Measurements from ENCODE around the gene CEP162.
"Not testable (repeated sequence)": the region's sequence is repeated elsewhere in the genome, so short reads cannot be mapped to it uniquely, and the experiment has no call there.

Gene CEP162

GRCh38 chr6:84227434-84228197 is at the start of gene CEP162:
TSS of gene CEP162 (minus strand) at chr6:84227643. CDS start at chr6:84226393, 1,250 bp downstream.
- DNase-seq = peak; percentile 88

GRCh38 chr6:84274856-84275255 is 47.4 kb upstream of the CEP162 start:
- DNase-seq = no peak

- no peak for DNase-seq
Observed at GRCh38 chr6:84273048-84273809, 45.8 kb upstream of the CEP162 start.

GRCh38 chr6:84272298-84272697 is 44.9 kb upstream of the CEP162 start:
- no peak for DNase-seq

GRCh38 chr6:84271061-84271716 is 43.7 kb upstream of the CEP162 start:
- DNase-seq = no peak

GRCh38 chr6:84269947-84270733 is 42.7 kb upstream of the CEP162 start:
- no peak for DNase-seq

GRCh38 chr6:84268781-84269180 is 41.3 kb upstream of the CEP162 start:
- no peak for DNase-seq

GRCh38 chr6:84263557-84263956 is 36.1 kb upstream of the CEP162 start:
- DNase-seq = no peak

GRCh38 chr6:84260926-84261325 is 33.5 kb upstream of the CEP162 start:
- no peak for DNase-seq

GRCh38 chr6:84260196-84260595 is 32.8 kb upstream of the CEP162 start:
- no peak for DNase-seq

GRCh38 chr6:84258866-84259265 is 31.4 kb upstream of the CEP162 start:
- DNase-seq = no peak

- no peak for DNase-seq
Observed at GRCh38 chr6:84258268-84258667, 30.8 kb upstream of the CEP162 start.

GRCh38 chr6:84255641-84256040 is 28.2 kb upstream of the CEP162 start:
- no peak for DNase-seq

GRCh38 chr6:84253380-84253779 is 25.9 kb upstream of the CEP162 start:
- no peak for DNase-seq

GRCh38 chr6:84251891-84252539 is 24.6 kb upstream of the CEP162 start:
- DNase-seq = no peak

GRCh38 chr6:84249724-84250123 is 22.3 kb upstream of the CEP162 start:
- DNase-seq = peak; percentile 6

GRCh38 chr6:84244416-84245081 is 17.1 kb upstream of the CEP162 start:
- DNase-seq = not testable (repeated sequence)

- no peak for DNase-seq
Observed at GRCh38 chr6:84243240-84243639, 15.8 kb upstream of the CEP162 start.

- DNase-seq = no peak
Observed at GRCh38 chr6:84242265-84242664, 14.8 kb upstream of the CEP162 start.

- no peak for DNase-seq
Observed at GRCh38 chr6:84228198-84228543, 728 bp upstream of the CEP162 start.

- DNase-seq = no peak
Observed at GRCh38 chr6:84227044-84227433, 404 bp downstream of the CEP162 start.

GRCh38 chr6:84224251-84224650 is 3.2 kb downstream of the CEP162 start:
- DNase-seq = no peak
